GM18861 (cell line): ENCODE measurements around the gene STYX.
A peak's percentile ranks its signal among the peaks of the same experiment; 100 is the strongest.

ENCODE experiments used
- ATAC-seq: cut with Tn5 transposase; IDR thresholded peaks from one replicate; pipeline ENCODE4 v1.9.1; 2021; ENCODE audit not compliant: unreplicated experiment

Gene STYX, protein sequence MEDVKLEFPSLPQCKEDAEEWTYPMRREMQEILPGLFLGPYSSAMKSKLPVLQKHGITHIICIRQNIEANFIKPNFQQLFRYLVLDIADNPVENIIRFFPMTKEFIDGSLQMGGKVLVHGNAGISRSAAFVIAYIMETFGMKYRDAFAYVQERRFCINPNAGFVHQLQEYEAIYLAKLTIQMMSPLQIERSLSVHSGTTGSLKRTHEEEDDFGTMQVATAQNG

DNA sequence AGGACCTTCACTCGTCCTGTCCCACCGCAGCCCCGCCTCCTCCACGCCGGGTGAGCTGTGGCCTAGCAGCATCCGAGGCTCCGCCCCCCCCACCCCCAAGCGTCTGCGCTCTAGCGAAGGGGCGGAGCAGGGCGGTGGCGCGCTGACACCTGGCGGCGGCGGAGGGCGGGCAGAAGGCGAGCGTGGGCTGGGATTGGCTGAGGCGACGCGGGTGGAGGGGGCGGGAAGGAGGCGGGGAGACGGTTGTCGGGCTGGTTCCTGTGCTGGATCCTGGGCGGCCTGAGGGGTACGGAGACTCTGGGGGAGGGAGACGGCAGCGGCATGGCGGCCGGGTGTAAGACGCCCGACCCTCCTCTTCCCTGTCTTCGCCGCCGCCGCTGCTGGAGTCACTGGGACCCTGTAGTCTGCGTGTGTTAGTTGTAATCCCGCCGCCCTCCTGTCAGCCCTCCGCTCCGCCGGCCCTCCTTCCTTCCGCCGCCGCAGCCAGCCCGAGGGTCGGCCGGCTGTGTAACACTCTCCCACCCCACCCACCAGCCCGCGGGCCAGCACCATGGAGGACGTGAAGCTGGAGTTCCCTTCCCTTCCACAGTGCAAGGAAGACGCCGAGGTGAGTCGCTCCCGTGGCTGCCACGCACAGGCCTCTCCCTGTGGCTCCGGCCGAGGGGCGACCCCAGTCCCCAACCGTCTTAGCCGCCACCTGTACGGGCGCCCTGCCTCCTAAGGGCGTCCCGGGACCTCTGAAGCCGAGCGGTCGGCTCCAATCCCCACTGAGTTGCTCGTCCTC lies at the start of gene STYX:
TSS of gene STYX (plus strand) at position 242 of the 784 bp plus-strand sequence. CDS start at position 551, 309 bp downstream.
- ATAC-seq = peak; percentile 89

DNA sequence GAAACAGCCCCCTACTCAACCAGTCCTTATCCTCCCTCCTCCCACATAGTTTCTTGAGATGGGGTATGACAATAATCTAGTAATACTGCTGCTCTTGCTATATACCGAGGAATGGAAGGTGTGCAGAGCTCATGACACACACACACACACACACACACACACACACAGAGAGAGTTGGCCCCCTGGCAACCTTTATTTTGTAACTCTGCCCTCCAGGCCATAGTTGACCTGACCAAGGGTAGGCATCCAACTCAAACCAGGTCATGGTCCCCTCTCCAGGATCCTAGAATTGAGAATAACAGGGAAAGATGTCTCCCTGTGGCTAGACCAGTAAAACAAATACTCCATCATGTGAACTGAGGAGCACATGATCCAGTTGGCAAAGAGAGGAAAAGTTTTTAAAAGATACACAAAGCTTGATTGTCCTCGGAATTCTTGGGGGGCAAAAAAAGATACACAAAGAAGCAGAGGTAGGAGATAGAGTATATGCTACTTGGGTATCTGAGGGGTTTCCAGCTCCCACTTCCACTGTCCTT lies 45.9 kb upstream of the STYX start:
- no peak for ATAC-seq

DNA sequence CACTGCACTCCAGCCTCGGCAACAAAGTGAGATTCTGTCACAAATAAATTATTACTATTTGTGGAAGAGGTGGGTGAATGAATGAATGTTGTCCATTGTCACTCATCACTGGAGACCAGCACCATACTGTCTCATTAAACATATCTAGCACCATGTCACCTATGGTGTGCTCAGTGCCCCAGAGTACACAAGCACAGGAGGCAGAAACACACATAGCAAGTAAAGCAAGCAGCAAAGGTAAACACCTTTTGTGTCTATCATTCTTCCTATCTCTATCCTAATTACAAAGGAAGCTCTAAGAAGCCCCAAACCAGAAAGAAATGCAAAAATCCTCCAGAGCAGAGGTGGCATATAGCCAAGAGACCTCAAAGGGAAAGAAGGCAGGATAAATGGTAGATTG lies 43.8 kb upstream of the STYX start:
- no peak for ATAC-seq

DNA sequence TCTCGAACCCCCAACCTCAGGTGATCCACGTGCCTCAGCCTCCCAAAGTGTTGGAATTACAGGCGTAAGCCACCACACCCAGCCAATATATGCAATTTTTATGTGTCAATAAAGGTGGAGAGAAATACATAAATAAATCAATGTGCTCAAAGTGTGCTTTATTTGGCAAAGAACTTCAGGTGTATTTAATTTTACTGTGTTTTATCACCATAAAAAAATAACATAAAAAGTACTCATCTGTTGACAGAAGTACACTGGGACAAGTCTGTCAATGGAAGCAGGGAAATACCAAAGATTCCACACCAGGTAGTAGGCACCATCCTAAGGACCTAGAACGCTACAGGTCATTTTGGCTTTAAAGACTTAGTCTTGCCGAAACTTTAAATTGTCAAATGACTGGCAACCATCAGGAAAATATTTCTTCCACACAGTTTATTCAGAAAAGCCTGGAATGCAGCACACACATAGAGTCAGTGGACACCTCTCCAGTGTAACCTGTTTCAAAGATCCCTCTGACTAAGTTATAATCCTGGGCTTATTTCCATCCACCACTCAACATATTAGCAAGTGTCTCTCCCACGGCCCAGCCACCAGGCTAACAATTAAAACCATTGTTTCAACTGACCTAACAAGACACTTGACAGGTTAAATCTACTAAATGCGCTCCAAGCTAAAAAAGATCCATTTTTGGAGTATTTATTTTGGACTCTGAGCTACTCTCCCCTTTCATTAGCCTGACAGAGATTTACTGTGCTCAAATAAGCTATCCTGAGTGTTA lies 38.8 kb upstream of the STYX start:
- no peak for ATAC-seq

DNA sequence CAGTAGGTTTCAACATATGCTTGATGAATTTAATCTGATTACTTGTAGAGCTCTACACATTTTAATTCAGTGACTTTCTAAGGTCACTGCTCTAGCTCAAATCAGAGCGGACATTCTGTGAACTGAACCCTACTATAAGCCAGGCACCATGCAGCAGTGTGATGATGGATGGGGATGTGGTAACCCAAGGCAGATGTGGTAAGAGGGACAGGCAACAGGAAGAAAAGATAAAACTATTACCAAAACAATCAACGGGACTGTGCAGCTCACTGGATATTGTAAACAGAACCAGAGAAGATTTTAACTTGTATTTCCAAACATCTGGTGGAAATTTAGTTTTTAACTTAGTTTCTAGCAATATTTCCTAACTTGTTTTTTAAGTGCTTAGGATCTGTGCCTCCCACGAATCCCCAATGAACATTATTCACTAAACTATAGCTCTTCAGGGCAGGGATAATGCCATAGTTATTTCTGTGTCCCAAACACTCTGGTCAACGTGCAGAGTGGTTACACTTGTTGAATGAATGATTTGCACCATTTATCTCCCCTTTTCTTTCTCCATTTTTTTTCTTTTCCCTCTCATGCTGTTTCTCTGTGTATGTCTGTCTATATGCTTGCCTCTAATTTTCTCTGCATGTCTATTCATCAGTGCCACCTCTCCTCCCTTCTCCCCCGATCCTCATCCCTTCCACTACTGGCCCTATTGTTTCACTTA lies 37.6 kb upstream of the STYX start:
- ATAC-seq = no peak

DNA sequence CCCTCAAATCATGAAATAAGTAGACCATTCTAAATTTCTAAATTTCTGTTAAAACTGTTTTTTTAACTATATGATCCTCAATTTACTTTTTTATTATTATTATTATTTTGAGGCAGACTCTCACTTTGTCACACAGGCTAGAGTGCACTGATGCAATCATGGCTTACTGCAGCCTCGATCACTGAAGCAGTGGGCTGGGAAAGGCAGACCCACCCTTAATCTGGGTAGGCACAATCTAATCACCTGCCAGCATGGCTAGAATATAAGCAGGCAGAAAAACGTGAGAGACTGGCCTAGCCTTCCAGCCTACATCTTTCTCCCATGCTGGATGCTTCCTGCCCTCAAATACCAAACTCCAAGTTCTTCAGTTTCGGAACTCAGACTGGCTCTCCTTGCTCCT lies 36.9 kb upstream of the STYX start:
- no peak for ATAC-seq

DNA sequence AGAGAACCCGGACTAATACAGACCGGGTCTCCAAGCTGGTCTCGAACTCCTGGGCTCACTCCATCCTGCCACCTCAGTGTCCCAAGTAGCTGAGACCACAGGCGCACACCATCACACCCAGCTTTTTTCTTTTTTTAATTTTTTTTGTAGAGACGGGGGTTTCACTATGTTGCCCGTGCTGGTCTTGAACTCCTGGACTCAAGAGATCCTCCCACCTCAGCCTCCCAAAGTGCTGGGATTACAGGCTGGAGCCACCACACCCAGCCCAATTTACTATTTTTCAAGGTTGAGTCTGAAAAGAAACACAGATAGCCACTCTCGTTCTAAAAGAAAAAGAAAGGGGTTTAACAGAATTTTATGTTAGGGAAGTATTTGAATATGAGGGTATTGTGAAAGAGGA lies 36.4 kb upstream of the STYX start:
- no peak for ATAC-seq

DNA sequence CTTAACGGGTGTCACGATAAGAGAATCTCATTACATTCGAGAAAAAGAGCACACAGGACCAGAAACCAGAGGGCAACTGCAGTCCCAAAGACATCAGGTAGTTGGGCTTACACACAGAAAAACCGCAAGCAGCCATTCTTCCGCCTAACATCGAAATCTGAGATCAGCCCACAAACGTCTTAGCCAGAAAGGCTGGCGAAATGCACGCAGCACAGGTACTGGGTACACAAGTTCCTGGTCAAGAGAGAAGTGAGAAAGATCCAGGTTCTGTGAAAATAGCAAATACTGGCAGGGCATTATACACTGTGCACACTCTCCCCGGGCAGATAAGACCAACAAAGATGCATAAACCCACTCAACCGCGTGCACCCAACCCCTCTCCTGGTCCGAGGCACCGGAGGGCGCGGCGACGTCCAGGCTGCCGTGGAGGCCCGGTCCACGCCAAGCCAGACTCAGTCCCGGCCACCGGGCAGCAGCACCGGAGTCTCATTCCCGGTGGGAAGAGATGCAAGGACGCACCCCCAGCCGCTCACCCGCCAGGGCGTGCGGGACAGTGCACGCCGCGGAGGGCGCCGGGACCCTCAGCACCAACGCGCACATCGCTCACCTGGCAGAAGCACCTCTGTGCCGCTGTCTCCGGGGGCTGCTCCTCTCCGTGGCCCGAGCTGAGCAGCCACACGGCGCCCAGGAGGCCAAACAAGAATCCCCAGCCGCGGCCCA lies 35.0 kb upstream of the STYX start:
- ATAC-seq = peak; percentile 38

DNA sequence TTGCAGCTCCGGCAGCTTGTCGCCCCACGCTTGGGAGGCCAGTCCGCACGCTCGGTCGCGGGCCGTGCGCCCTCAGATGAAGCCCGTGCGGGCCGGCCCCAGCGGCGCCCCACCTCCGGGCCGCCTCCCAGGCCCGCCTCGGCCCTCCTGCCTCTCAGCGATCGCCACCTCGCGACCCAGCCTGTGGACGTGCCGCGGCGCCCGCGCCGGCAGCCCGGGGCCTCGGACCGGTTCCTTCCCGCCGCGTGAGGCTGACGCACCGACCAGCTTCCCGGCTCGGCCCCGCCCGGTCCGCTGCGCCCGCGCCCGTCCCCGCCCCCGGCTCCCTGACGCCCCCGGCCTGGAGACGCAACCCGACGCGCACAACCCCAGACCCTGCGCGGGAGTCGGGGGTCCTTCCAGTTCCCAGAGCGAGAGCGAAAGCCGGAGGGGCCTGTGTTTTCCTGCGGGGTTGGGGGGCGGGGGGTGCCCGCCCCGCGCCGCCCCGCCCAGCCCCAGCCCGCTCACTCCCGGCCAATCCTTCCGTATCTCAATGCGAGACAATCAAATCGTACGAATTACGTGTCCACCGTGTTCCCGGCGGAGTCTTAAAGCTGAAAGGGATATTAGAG lies 34.4 kb upstream of the STYX start, which contains the start of gene ERO1A:
TSS of gene ERO1A (minus strand) at position 78 of the 611 bp plus-strand sequence. CDS start at position 1, 77 bp downstream.
- peak; percentile 62 for ATAC-seq

DNA sequence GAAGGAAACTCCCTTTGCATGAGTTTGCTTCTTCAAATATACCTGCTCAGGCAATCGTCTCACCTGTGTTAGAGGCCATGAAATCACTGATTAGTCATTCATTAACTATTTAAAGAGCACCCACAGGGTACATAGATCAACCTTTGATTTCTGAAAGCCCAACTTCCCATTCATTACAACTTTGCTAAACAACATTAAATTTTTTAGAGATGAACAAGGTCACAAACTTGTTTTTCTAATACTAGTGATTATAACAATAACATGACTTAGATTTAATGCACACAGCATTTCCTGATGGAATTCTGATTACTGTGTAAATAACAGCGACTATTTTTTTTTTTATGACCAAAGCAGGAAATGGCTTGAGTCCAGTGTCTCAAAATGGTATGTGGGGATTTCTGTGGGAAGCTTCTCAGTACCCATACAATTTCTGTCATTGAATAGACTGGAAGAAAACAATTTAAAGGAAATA lies 29.2 kb upstream of the STYX start:
- ATAC-seq = no peak

DNA sequence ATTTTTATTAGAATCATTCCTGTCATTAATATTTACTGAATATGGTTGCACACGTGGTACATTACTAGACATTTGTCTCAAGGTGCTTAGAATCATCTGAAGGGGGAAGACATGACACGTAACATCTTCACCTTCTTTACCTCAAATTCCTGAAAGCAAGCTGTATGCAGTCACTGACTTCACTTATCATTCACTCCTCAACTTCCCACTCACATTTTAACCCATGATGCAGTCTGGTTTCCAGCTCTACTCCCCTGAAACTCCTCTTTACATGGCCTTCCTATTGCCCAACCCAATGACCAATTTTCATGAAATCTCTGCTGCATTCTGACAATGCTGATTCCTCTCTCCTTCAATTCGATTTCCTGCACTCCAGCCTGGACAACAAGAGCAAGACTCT lies 28.7 kb upstream of the STYX start:
- no peak for ATAC-seq

DNA sequence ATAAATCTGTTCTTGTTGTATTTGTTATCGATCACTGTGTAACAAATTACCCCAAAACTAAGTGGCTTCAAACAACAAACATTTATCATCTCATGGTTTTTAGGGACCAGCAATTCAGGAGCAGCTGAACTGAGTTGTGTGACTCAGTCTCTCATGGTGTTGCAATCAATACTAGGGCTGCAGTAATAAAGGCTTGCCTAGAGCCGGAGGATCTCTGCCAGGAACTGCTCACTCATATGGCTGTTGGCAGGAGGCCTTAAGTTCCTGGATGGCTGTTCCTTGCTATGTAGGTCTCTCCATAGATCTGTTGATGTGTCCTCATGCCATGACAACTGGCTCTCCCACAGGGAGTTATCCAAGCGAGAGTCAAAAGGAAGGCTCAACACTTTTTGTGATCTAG lies 26.7 kb upstream of the STYX start:
- ATAC-seq = no peak

DNA sequence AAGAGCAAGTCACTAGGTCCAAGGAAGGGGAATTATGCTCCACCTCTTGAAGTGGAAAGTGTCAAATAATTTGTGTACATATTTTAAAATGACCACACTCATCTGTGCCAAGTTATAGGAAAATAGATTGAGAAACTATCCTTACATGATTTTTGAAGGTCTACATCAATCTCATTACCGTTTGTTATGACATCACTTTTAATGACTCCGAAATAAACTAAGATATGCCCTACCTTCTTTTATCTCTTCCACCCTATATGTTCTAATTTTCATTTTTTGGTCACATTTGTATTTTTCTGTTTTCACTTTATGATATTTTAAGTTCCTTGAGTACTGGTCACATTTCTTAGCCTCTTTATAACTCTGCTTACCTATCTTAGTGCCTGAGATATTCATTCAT lies 26.3 kb upstream of the STYX start:
- ATAC-seq = no peak

DNA sequence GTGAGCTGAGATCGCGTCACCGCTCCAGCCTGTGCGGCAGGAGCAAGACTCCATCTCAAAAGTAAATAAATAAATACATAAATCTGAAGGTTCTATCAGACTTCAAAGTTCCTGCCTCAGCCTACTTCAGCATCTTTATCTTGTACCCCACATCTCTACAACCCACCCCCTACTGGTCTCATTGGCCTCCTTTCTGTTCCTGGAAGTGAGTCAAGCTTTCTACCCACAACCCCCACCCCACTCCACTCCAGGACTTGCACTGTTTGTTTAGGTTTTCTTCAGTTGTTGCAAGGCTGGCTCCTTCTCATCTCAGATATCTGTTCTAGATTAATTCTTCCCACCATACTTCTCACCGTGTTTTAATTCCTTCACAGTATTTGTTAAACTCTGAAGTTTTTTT lies 23.7 kb upstream of the STYX start:
- no peak for ATAC-seq

DNA sequence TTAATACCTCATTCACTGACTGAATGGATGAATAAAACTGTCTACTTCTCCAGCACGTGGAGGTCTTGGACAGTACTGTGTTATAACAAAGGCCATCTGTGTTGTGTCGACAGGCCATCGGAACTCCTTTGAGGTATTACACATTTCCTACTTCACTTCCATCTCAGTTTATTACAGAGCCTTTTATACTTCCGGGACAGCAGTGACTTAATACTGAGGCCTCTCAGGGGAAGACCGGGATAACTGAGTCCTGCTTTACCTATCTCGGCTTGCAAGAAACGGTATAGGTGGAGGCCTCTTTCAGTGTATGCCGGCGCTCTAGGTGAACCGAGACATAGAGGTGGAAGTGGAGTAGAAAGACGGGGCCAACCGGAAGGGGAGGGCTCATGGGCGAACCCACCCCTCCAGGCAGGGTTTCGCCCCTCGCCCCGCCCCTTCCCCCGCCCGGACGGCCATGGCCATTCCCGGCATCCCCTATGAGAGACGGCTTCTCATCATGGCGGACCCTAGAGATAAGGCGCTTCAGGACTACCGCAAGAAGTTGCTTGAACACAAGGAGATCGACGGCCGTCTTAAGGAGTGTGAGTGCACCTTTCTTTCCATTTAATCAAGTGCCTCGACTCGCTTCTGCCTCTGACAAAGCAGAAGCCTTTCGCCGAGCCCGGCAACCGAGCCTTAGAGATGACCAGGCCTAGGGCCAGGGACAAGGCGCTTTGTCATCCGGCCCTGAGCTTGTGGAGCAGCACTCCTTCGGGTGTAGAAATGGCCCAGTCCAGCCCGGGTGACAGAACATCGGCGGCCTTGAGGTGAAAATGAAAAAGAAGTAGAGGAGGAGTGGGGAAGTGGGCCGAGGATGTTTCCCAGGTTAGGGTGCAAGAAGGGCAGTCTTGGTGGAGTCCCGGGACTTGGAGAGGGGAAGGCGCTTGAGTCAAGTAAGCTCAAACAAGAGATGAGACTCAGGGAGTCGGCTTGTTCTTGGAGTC lies 23.0 kb upstream of the STYX start, which contains the start of gene PSMC6:
TSS of gene PSMC6 (plus strand) at position 477 of the 983 bp plus-strand sequence. CDS start at position 497, 20 bp downstream.
- ATAC-seq = peak; percentile 88

DNA sequence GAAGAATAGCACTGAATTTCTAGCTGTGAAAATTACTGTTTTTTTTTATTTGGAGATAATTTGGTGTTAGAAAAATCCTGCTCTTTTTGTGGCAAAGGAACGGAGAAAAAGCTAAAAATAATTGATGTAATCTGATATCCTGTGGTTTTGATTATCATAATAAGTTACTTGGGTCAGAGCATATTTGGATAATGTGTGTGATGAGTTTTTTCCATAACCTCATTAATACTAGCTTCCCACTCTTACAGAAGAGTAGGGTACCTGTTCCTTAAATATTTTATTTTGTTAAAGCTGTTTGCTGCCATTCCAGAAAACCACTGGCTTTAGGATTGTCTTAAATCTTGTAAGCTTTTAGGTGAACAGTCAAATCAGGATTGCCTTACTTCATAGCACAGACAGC lies 18.3 kb upstream of the STYX start:
- no peak for ATAC-seq

DNA sequence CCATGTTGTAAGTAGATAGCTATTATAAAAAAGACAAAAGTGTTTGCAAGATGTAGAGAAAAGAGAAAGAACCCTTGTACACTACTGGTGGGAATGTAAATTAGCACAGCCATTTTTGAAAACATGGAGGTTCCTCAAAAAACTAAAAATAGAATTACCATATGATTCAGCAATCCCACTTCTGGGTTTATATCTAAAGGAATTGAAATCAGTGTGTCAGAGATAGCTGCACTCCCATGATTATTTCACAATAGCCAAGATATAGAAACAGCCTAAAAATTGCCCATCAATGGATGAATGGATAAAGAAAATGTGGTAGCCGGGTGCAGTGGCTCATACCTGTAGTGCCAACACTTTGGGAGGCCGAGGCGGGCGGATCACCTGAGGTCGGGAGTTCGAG lies 13.8 kb upstream of the STYX start:
- ATAC-seq = no peak
